ENCODE measurements around the gene C17orf113. TPM values are rescaled to one million over a fixed set of nuclear protein-coding genes. Genes with fewer than 3 reads are reported as not detected.

Gene C17orf113
- total and polyA plus RNA-seq, 2 donors (not counting 1 experiment from before 2014, with no cell fraction given): 0.07 to 0.66 TPM

GRCh38 chr17:42072323-42073187 lies 22.2 kb upstream of the C17orf113 start:
- Histone ChIP-seq H4K20me1 (ENCODE audit: control insufficient read depth, extremely low read depth, insufficient read depth, low read length) (no peaks in the 10 kb centered on the region), H3K79me2 (ENCODE audit: control insufficient read depth, insufficient read depth, low read length) (no peaks in the 10 kb centered on the region), H3K4me1 (ENCODE audit: control insufficient read depth, extremely low read depth, insufficient read depth, low read length) (no peaks in the 10 kb centered on the region), H3K4me3 (replicated peaks in 1 of 4; ENCODE audit: control extremely low read depth in 1 of 4, insufficient read depth in 1 of 4, low read depth in 3 of 4, low read length in 4 of 4) (no peak overlapping the region), H3K27me3 (ENCODE audit: control insufficient read depth, insufficient read depth, low read length) (peaks cover 37% of the 10 kb centered on the region), H3K4me2 (ENCODE audit: extremely low read depth, insufficient read depth, low read length) (no peak overlapping the region), H3K9ac (ENCODE audit: insufficient read depth, low read length) (no peak overlapping the region), H3K36me3 (ENCODE audit: control insufficient read depth, insufficient read depth, low read length) (no peaks in the 10 kb centered on the region), H3K9me3 (ENCODE audit: control insufficient read depth, insufficient read depth, low read depth, low read length) (no peaks in the 10 kb centered on the region), H3K27ac (ENCODE audit: insufficient read depth, low read length) (no peak overlapping the region), H2AFZ (ENCODE audit: low read length) (no peak overlapping the region)
- peak in 1 of 2 donors; percentile 3 for TF ChIP-seq CTCF (conservative IDR thresholded peaks at IDR 0.05 in 1 of 2, IDR thresholded peaks at IDR 0.05 in 1 of 2; ENCODE audit: low read depth in 1 of 2, low read length in 2 of 2)
- TF ChIP-seq EZH2 (IDR thresholded peaks at IDR 0.05; ENCODE audit: low read length, missing control alignments): peak; percentile 42
- DNase-seq (ENCODE audit: low read depth in 2 of 2): no peak

- no peaks in the 10 kb centered on the region for H3K4me1 ChIP-seq (ENCODE audit: control insufficient read depth, extremely low read depth, insufficient read depth, low read length)
- no peaks in the 10 kb centered on the region for H3K9me3 ChIP-seq (ENCODE audit: control insufficient read depth, insufficient read depth, low read depth, low read length)
- H3K4me3 ChIP-seq (replicated peaks in 1 of 4; ENCODE audit: control extremely low read depth in 1 of 4, insufficient read depth in 1 of 4, low read depth in 3 of 4, low read length in 4 of 4): no peak overlapping the region
- H2AFZ ChIP-seq (ENCODE audit: low read length): no peak overlapping the region
- H3K4me2 ChIP-seq (ENCODE audit: extremely low read depth, insufficient read depth, low read length): no peak overlapping the region
- no peaks in the 10 kb centered on the region for H4K20me1 ChIP-seq (ENCODE audit: control insufficient read depth, extremely low read depth, insufficient read depth, low read length)
- H3K27ac ChIP-seq (ENCODE audit: insufficient read depth, low read length): no peak overlapping the region
- TF ChIP-seq CTCF (conservative IDR thresholded peaks at IDR 0.05 in 1 of 2, IDR thresholded peaks at IDR 0.05 in 1 of 2; ENCODE audit: low read depth in 1 of 2, low read length in 2 of 2) (no peak), EZH2 (IDR thresholded peaks at IDR 0.05; ENCODE audit: low read length, missing control alignments) (no peak)
- no peaks in the 10 kb centered on the region for H3K36me3 ChIP-seq (ENCODE audit: control insufficient read depth, insufficient read depth, low read length)
- no peak for DNase-seq (ENCODE audit: low read depth in 2 of 2)
- H3K79me2 ChIP-seq (ENCODE audit: control insufficient read depth, insufficient read depth, low read length): no peaks in the 10 kb centered on the region
- no peak overlapping the region for H3K9ac ChIP-seq (ENCODE audit: insufficient read depth, low read length)
- peaks cover 33% of the 10 kb centered on the region for H3K27me3 ChIP-seq (ENCODE audit: control insufficient read depth, insufficient read depth, low read length)
These were observed 21.4 kb upstream of the C17orf113 start for GRCh38 chr17:42071810-42072209.

GRCh38 chr17:42068979-42069378 lies 18.6 kb upstream of the C17orf113 start:
- Histone ChIP-seq H3K4me1 (ENCODE audit: control insufficient read depth, extremely low read depth, insufficient read depth, low read length) (no peaks in the 10 kb centered on the region), H3K9me3 (ENCODE audit: control insufficient read depth, insufficient read depth, low read depth, low read length) (no peaks in the 10 kb centered on the region), H4K20me1 (ENCODE audit: control insufficient read depth, extremely low read depth, insufficient read depth, low read length) (no peaks in the 10 kb centered on the region), H3K9ac (ENCODE audit: insufficient read depth, low read length) (no peak overlapping the region), H3K27me3 (ENCODE audit: control insufficient read depth, insufficient read depth, low read length) (peaks cover 31% of the 10 kb centered on the region), H3K27ac (ENCODE audit: insufficient read depth, low read length) (no peak overlapping the region), H3K4me3 (replicated peaks in 1 of 4; ENCODE audit: control extremely low read depth in 1 of 4, insufficient read depth in 1 of 4, low read depth in 3 of 4, low read length in 4 of 4) (no peak overlapping the region), H3K4me2 (ENCODE audit: extremely low read depth, insufficient read depth, low read length) (no peak overlapping the region), H2AFZ (ENCODE audit: low read length) (no peak overlapping the region), H3K36me3 (ENCODE audit: control insufficient read depth, insufficient read depth, low read length) (no peaks in the 10 kb centered on the region), H3K79me2 (ENCODE audit: control insufficient read depth, insufficient read depth, low read length) (no peaks in the 10 kb centered on the region)
- no peak for TF ChIP-seq CTCF (conservative IDR thresholded peaks at IDR 0.05 in 1 of 2, IDR thresholded peaks at IDR 0.05 in 1 of 2; ENCODE audit: low read depth in 1 of 2, low read length in 2 of 2)
- no peak for TF ChIP-seq EZH2 (IDR thresholded peaks at IDR 0.05; ENCODE audit: low read length, missing control alignments)
- no peak for DNase-seq (ENCODE audit: low read depth in 2 of 2)
